ENCODE data around the gene CEP78.

The CEP78 gene

GRCh38 chr9:78311886-78312524 lies 76.1 kb downstream of the CEP78 start (continued):
- TF ChIP-seq ZNF280D (tag by site-specific recombination; IDR thresholded peaks at IDR 0.05) = no peak
- TF ChIP-seq ZSCAN30 (tag by site-specific recombination; IDR thresholded peaks at IDR 0.05) = no peak
- no peak for TF ChIP-seq ZXDB (tag by site-specific recombination; IDR thresholded peaks at IDR 0.05)

DNA sequence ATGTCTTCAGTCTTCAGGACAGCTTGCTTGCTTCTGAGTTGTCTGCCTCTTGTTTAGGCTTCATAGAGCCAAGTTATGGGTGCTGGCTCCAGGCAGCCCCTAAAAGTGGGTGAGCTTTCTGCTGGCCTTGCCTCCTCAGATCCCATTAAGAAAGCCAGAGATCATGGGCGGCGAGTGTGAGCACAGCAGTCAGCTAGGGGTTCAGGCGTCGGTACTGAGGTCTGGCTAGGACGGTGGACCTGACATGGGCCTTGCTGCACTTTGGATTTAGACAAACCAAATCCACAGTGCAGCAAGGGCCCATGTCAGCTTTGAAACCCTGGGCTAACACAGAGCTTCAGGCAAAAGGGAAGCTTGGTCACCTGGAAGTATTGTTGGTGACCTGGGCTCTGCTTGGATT lies 78.7 kb downstream of the CEP78 start:
- CTCF ChIA-PET = no interaction called here
- Histone ChIP-seq H3K36me3 (ENCODE audit: control insufficient read depth in 2 of 2, insufficient read depth in 1 of 2, low read length in 2 of 2) (peaks cover 22 to 78% of the 10 kb centered on the region in 2 experiments), H3K4me1 (ENCODE audit: control insufficient read depth, insufficient read depth, low read length) (no peaks in the 10 kb centered on the region), H3K27ac (ENCODE audit: extremely low read depth, low read depth, low read length) (no peak overlapping the region), H3K4me3 (ENCODE audit: low read depth, low read length) (no peak overlapping the region), H3K9me3 (ENCODE audit: control insufficient read depth, insufficient read depth, low read depth, low read length) (no peaks in the 10 kb centered on the region)
- POLR2A ChIA-PET = interaction anchor here (0.7 to 8.6 kb wide), 2 partner anchors 17 to 538 kb away, joined by 3 to 70 read pairs; partner anchors contain the start of gene PSAT1
- TF ChIP-seq YY2 (tag by site-specific recombination; IDR thresholded peaks at IDR 0.05) (no peak), ZNF354C (tag by site-specific recombination; IDR thresholded peaks at IDR 0.05; ENCODE audit: borderline replicate concordance, low read depth) (no peak), ZNF837 (tag by site-specific recombination; IDR thresholded peaks at IDR 0.05) (no peak), ZNF174 (tag by site-specific recombination; IDR thresholded peaks at IDR 0.05) (no peak), ZNF114 (tag by site-specific recombination; IDR thresholded peaks at IDR 0.05) (no peak), ZNF704 (tag by site-specific recombination; IDR thresholded peaks at IDR 0.05) (no peak), ZNF654 (tag by site-specific recombination; IDR thresholded peaks at IDR 0.05; ENCODE audit: low read depth) (no peak), ZNF214 (tag by site-specific recombination; IDR thresholded peaks at IDR 0.05; ENCODE audit: borderline replicate concordance) (no peak), ZNF777 (tag by site-specific recombination; IDR thresholded peaks at IDR 0.05; ENCODE audit: borderline replicate concordance) (no peak), ZNF843 (tag by site-specific recombination; IDR thresholded peaks at IDR 0.05) (no peak), ZNF610 (tag by site-specific recombination; IDR thresholded peaks at IDR 0.05; ENCODE audit: borderline replicate concordance) (no peak), HIC1 (tag by site-specific recombination; IDR thresholded peaks at IDR 0.05) (no peak), PRDM4 (tag by site-specific recombination; IDR thresholded peaks at IDR 0.05) (no peak)
- TF ChIP-seq, protein P1, sequence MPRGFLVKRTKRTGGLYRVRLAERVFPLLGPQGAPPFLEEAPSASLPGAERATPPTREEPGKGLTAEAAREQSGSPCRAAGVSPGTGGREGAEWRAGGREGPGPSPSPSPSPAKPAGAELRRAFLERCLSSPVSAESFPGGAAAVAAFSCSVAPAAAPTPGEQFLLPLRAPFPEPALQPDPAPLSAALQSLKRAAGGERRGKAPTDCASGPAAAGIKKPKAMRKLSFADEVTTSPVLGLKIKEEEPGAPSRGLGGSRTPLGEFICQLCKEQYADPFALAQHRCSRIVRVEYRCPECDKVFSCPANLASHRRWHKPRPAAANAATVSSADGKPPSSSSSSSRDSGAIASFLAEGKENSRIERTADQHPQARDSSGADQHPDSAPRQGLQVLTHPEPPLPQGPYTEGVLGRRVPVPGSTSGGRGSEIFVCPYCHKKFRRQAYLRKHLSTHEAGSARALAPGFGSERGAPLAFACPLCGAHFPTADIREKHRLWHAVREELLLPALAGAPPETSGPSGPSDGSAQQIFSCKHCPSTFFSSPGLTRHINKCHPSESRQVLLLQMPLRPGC (tag by site-specific recombination; IDR thresholded peaks at IDR 0.05) = no peak
- TF ChIP-seq, protein P2, sequence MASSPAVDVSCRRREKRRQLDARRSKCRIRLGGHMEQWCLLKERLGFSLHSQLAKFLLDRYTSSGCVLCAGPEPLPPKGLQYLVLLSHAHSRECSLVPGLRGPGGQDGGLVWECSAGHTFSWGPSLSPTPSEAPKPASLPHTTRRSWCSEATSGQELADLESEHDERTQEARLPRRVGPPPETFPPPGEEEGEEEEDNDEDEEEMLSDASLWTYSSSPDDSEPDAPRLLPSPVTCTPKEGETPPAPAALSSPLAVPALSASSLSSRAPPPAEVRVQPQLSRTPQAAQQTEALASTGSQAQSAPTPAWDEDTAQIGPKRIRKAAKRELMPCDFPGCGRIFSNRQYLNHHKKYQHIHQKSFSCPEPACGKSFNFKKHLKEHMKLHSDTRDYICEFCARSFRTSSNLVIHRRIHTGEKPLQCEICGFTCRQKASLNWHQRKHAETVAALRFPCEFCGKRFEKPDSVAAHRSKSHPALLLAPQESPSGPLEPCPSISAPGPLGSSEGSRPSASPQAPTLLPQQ (tag by site-specific recombination; IDR thresholded peaks at IDR 0.05) = no peak

Measured in HEK293 (cell line).